ENCODE results near the gene PLA2G4B. TPM values are rescaled to one million over a fixed set of nuclear protein-coding genes. Genes with fewer than 3 reads are reported as not detected.

The PLA2G4B gene
- total and polyA plus RNA-seq, 9 of the 15 experiments (the other 6 are each of a cell fraction or from before 2014, with no cell fraction given), result 0.07 to 6.1 (median 2.8) TPM

- H3K4me1 ChIP-seq (replicated peaks in 1 of 2; ENCODE audit: control insufficient read depth in 2 of 2, insufficient read depth in 2 of 2, low read length in 2 of 2), result peaks cover 2 to 39% of the 10 kb centered on the region in 2 experiments; a peak in 3 of 5 replicates
- ATAC-seq, result no peak
- no peaks in the 10 kb centered on the region for H3K36me3 ChIP-seq (ENCODE audit: control insufficient read depth, insufficient read depth, low read length)
- BruUV-seq (replicated peaks), result no TSS peak
- H3K9ac ChIP-seq (ENCODE audit: insufficient read depth in 1 of 2, low read depth in 2 of 2, low read length in 2 of 2), result peak overlapping the region in 1 of 2 experiments; percentile 45; a peak in 1 of 4 replicates
- DNase-seq (ENCODE audit: extremely low read depth in 1 of 4, low spot score in 3 of 4), result no peak
- peaks cover 38 to 92% of the 10 kb centered on the region in 2 experiments; a peak in 4 of 5 replicates for H3K27me3 ChIP-seq (ENCODE audit: control insufficient read depth in 2 of 2, insufficient read depth in 2 of 2, low read length in 2 of 2)
- no peak overlapping the region for H3K27ac ChIP-seq (ENCODE audit: extremely low read depth, low read depth, low read length)
- no peaks in the 10 kb centered on the region for H3K9me3 ChIP-seq (replicated peaks; ENCODE audit: control insufficient read depth, insufficient read depth, low read depth, low read length)
- CTCF ChIA-PET (ENCODE audit: low intra/inter-chr PET ratio), result no interaction called here
- intact Hi-C loops (cut with micrococcal nuclease), result no loop called here
- POLR2A ChIA-PET, result no interaction called here
- H4K20me1 ChIP-seq (replicated peaks; ENCODE audit: control insufficient read depth, insufficient read depth, low read length), result peaks cover 16% of the 10 kb centered on the region; the same call in 1 of the 2 replicates
- in situ Hi-C loops (cut with MboI), result no loop called here
- no peaks in the 10 kb centered on the region for H3K79me2 ChIP-seq (ENCODE audit: control insufficient read depth, insufficient read depth, low read length)
- FAIRE-seq, result no peak
- H3K4me3 ChIP-seq, result no peak overlapping the region
- WGBS (ENCODE audit: insufficient coverage, low coverage, missing lambda C conversion rate), result 12% methylated on average over 10 of the region's 10 CpGs
- H3K9me1 ChIP-seq (ENCODE audit: control insufficient read depth, insufficient read depth, low read length), result no peaks in the 10 kb centered on the region
- no peak overlapping the region for H3K4me2 ChIP-seq (ENCODE audit: insufficient read depth, low read length)
- TF ChIP-seq POLR3A (IDR thresholded peaks at IDR 0.05; ENCODE audit: borderline replicate concordance, extremely low read depth, insufficient read depth, insufficient read length) (no peak), HNRNPUL1 (IDR thresholded peaks at IDR 0.05; ENCODE audit: low read length) (no peak), MXD1 (CRISPR knock-in tag; IDR thresholded peaks at IDR 0.05; ENCODE audit: borderline replicate concordance, poor library complexity, severe bottlenecking) (no peak), RB1 (IDR thresholded peaks at IDR 0.05; ENCODE audit: low read depth) (no peak), FOXJ3 (CRISPR knock-in tag; IDR thresholded peaks at IDR 0.05) (no peak)
- H2AFZ ChIP-seq (ENCODE audit: low read depth, low read length), result no peak overlapping the region
Observed at GRCh38 chr15:41878355-41878699, 39.7 kb downstream of the PLA2G4B start.

Data from K562 (cell line).